SK-N-SH (cell line): ENCODE data around the gene CFAP92.

Source experiments
- FOXM1 ChIP-seq: IDR thresholded peaks from 2 replicates; pipeline ENCODE4 v1.4.0; 2012; ENCODE audit warnings: low read depth, mild to moderate bottlenecking
- POLR2AphosphoS5 ChIP-seq: IDR thresholded peaks from 2 replicates; pipeline ENCODE4 v1.6.1; 2012; ENCODE audit warnings: low read depth, low read length
- REST ChIP-seq: IDR thresholded peaks from 2 replicates; pipeline ENCODE4 v1.6.1; 2012; ENCODE audit warnings: mild to moderate bottlenecking, low read depth, low read length, moderate library complexity
- TCF12 ChIP-seq: IDR thresholded peaks from 2 replicates; pipeline ENCODE4 v1.4.0; 2012

- TF ChIP-seq REST (no peak), POLR2AphosphoS5 (no peak), FOXM1 (no peak), TCF12 (no peak)
These were observed 19.6 kb upstream of the CFAP92 start for GRCh38 chr3:129013491-129013891.
